Measurements from ENCODE around the gene DDR2. TPM values are rescaled to one million over a fixed set of nuclear protein-coding genes. Genes with fewer than 3 reads are reported as not detected.

The DDR2 gene
- total RNA-seq, 4 donors from 2014 or later: 40.9 to 88.8 (median 56.6) TPM

- Histone ChIP-seq H3K9me3 (no peaks in the 10 kb centered on the region), H3K27ac (no peak overlapping the region), H3K4me1 (peaks cover 8 to 23% of the 10 kb centered on the region in 2 donors), H3K4me3 (replicated peaks in 1 of 3) (no peak overlapping the region), H3K36me3 (no peaks in the 10 kb centered on the region), H3K27me3 (no peaks in the 10 kb centered on the region)
- WGBS, 2 donors: 78 to 79% methylated on average over 3 of the region's 3 CpGs
- TF ChIP-seq POLR2A (IDR thresholded peaks at IDR 0.05): no peak
- no peak for TF ChIP-seq CTCF (IDR thresholded peaks at IDR 0.05)
- no peak for DNase-seq
- intact Hi-C loops (cut with DNase I): no loop called here
Measured at GRCh38 chr1:162699366-162699765, 67.1 kb downstream of the DDR2 start.

- no peaks in the 10 kb centered on the region for H3K36me3 ChIP-seq
- peaks cover 8 to 23% of the 10 kb centered on the region in 2 donors for H3K4me1 ChIP-seq
- H3K27ac ChIP-seq: no peak overlapping the region
- WGBS, 2 donors: 100% methylated on average over 1 of the region's 1 CpG
- intact Hi-C loops (cut with DNase I): no loop called here
- no peak overlapping the region for H3K4me3 ChIP-seq (replicated peaks in 1 of 3)
- H3K9me3 ChIP-seq: no peaks in the 10 kb centered on the region
- no peaks in the 10 kb centered on the region for H3K27me3 ChIP-seq
- no peak for DNase-seq
- TF ChIP-seq CTCF (IDR thresholded peaks at IDR 0.05): no peak
- TF ChIP-seq POLR2A (IDR thresholded peaks at IDR 0.05): no peak
Measured at GRCh38 chr1:162700131-162700530, 67.9 kb downstream of the DDR2 start.

- no peaks in the 10 kb centered on the region for H3K9me3 ChIP-seq
- no peaks in the 10 kb centered on the region for H3K27me3 ChIP-seq
- no peak overlapping the region for H3K27ac ChIP-seq
- H3K4me3 ChIP-seq (replicated peaks in 1 of 3): no peak overlapping the region
- H3K36me3 ChIP-seq: no peaks in the 10 kb centered on the region
- intact Hi-C loops (cut with DNase I): no loop called here
- WGBS, 2 donors: 100% methylated on average over 1 of the region's 1 CpG
- DNase-seq: no peak
- peaks cover 8 to 18% of the 10 kb centered on the region in 2 donors for H3K4me1 ChIP-seq
- TF ChIP-seq POLR2A (IDR thresholded peaks at IDR 0.05) (no peak), CTCF (IDR thresholded peaks at IDR 0.05) (no peak)
Measured at GRCh38 chr1:162701286-162701685, 69.0 kb downstream of the DDR2 start.

- intact Hi-C loops (cut with DNase I): no loop called here
- Histone ChIP-seq H3K4me3 (replicated peaks in 1 of 3) (no peak overlapping the region), H3K27ac (no peak overlapping the region), H3K36me3 (no peaks in the 10 kb centered on the region), H3K9me3 (no peaks in the 10 kb centered on the region), H3K27me3 (no peaks in the 10 kb centered on the region), H3K4me1 (peaks cover 0 to 4% of the 10 kb centered on the region in 2 donors)
- WGBS, 2 donors: 87 to 88% methylated on average over 2 of the region's 2 CpGs
- DNase-seq: no peak
- TF ChIP-seq POLR2A (IDR thresholded peaks at IDR 0.05) (no peak), CTCF (IDR thresholded peaks at IDR 0.05) (no peak)
Measured at GRCh38 chr1:162702628-162703027, 70.4 kb downstream of the DDR2 start.

- Histone ChIP-seq H3K36me3 (no peaks in the 10 kb centered on the region), H3K4me3 (replicated peaks in 1 of 3) (no peak overlapping the region), H3K27me3 (no peaks in the 10 kb centered on the region), H3K27ac (no peak overlapping the region), H3K4me1 (peaks cover 1 to 10% of the 10 kb centered on the region in 2 donors), H3K9me3 (no peaks in the 10 kb centered on the region)
- intact Hi-C loops (cut with DNase I): no loop called here
- 88 to 90% methylated on average over 4 of the region's 4 CpGs for WGBS, 2 donors
- TF ChIP-seq POLR2A (IDR thresholded peaks at IDR 0.05) (no peak), CTCF (IDR thresholded peaks at IDR 0.05) (no peak)
- DNase-seq: no peak
Measured at GRCh38 chr1:162703708-162704107, 71.4 kb downstream of the DDR2 start.
